A673 (cell line): ENCODE measurements around the gene WNT6.

Source experiments
- EZH2 ChIP-seq: fragments of 200-600 bp; sonication (generic); IDR thresholded peaks from 2 replicates; pipeline ENCODE4 v1.6.1; 2017; ENCODE audit warnings: borderline replicate concordance, low read depth, mild to moderate bottlenecking, mixed read lengths, antibody characterized with exemption, low read length; ENCODE audit not compliant: poor library complexity, severe bottlenecking
- TF ChIP-seq, protein P1 (sequence below): fragments of 300-800, 200-600 bp; sonication (generic); conservative IDR thresholded peaks from 2 replicates; pipeline ENCODE4 v1.5.1; 2017; ENCODE audit warnings: low read depth, mild to moderate bottlenecking, antibody characterized with exemption, low read length, moderate library complexity, mixed read lengths

DNA sequence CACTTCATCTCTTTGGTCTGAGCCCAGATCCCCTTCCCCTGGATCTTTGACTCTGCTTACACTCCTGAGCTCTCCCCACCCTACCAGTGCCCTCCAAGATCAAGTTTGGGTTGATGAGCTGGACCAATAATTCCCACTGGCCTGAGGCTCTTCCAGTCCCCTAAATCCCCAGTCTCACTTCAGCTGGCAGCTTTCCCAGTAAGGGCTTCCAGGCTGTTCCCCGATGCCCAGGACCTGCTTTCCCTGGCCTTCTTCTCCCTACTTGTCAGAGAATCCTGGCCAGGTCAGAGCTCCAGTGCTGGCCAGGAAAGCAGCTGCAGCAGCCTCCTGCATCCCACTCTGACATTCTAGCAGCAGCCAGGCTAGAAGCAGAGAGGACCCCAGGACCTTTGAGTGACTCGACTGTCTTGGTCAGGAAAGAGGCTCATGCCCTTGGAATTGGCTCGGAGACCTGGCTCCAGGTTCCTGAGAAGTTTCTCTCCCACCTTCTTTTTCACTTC, 3.5 kb downstream of the WNT6 start:
- TF ChIP-seq, protein P1, sequence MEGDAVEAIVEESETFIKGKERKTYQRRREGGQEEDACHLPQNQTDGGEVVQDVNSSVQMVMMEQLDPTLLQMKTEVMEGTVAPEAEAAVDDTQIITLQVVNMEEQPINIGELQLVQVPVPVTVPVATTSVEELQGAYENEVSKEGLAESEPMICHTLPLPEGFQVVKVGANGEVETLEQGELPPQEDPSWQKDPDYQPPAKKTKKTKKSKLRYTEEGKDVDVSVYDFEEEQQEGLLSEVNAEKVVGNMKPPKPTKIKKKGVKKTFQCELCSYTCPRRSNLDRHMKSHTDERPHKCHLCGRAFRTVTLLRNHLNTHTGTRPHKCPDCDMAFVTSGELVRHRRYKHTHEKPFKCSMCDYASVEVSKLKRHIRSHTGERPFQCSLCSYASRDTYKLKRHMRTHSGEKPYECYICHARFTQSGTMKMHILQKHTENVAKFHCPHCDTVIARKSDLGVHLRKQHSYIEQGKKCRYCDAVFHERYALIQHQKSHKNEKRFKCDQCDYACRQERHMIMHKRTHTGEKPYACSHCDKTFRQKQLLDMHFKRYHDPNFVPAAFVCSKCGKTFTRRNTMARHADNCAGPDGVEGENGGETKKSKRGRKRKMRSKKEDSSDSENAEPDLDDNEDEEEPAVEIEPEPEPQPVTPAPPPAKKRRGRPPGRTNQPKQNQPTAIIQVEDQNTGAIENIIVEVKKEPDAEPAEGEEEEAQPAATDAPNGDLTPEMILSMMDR, result no peak
- no peak for TF ChIP-seq EZH2
